GM12878 (cell line): Measurements from ENCODE around the gene LMLN. TPM values are rescaled to one million over a fixed set of nuclear protein-coding genes. Genes with fewer than 3 reads are reported as not detected.

ENCODE experiments used
- ATAC-seq: fragments of 200-7000 bp; cut with Tn5 transposase; 3 replicates; pipeline ENCODE4 v1.9.1; 2020; ENCODE audit warnings: mild to moderate bottlenecking, moderate library complexity
- BruUV-seq: library from RNA; stranded (reverse); fragments of 400-500 nt; replicated peaks from 2 replicates; lab custom pipeline; 2021; lab: Mats Ljungman, UMichigan
- CTCF ChIA-PET: fragments of 300-600 bp; sonication (Branson Sonifier 250); formaldehyde crosslinking; extraction: SDS; loops from one replicate; lab custom pipeline; 2021; ENCODE audit warnings: inconsistent platforms; lab: Yijun Ruan, JAX
- POLR2A ChIA-PET: fragments of 350-600 bp; formaldehyde crosslinking; extraction: SDS; loops from one replicate; lab custom pipeline; 2021; ENCODE audit warnings: inconsistent platforms; lab: Charles Lee
- RAD21 ChIA-PET: fragments of 300-600 bp; sonication (Branson Sonifier 250); formaldehyde crosslinking; loops from one replicate; lab custom pipeline; 2023; ENCODE audit warnings: antibody characterized with exemption; ENCODE audit not compliant: unreplicated experiment; lab: Charles Lee
- SMC1A ChIA-PET: fragments of 300-600 bp; sonication (Branson Sonifier 250); formaldehyde crosslinking; loops from one replicate; lab custom pipeline; 2023; ENCODE audit not compliant: unreplicated experiment, uncharacterized antibody; lab: Charles Lee
- DNase-seq: peaks from one replicate; pipeline ENCODE4 v3.0.0-alpha.2; 2011; ENCODE audit warnings: low read depth, low spot score
- FAIRE-seq: peaks from 3 replicates; lab custom pipeline; 2011; peaks lifted over from hg19 to GRCh38; lab: Jason Lieb, UNC
- H2AFZ ChIP-seq: 2 replicates; pipeline ENCODE4 v1.6.0; 2011; ENCODE audit warnings: low read depth, low read length, control low read depth; ENCODE audit not compliant: control insufficient read depth
- H3K27ac ChIP-seq: 2 replicates; pipeline ENCODE4 v1.5.1; 2011; ENCODE audit warnings: control low read depth; ENCODE audit not compliant: control insufficient read depth, insufficient read depth
- H3K27me3 ChIP-seq, 2 experiments: replicated peaks in 1 of 2; 2 replicates each; pipeline versions ENCODE4 v1.6.0 to v1.6.1; 2011; ENCODE audit warnings: low read length in 1 of 2; ENCODE audit not compliant: control insufficient read depth in 2 of 2, insufficient read depth in 2 of 2
- H3K36me3 ChIP-seq, 2 experiments: 2 replicates each; pipeline ENCODE4 v1.5.1; 2011; ENCODE audit warnings: low read length in 1 of 2; ENCODE audit not compliant: control insufficient read depth in 2 of 2, insufficient read depth in 2 of 2
- H3K4me1 ChIP-seq: 2 replicates; pipeline ENCODE4 v1.6.1; 2011; ENCODE audit warnings: mild to moderate bottlenecking, low read length, moderate library complexity, mixed read lengths; ENCODE audit not compliant: control insufficient read depth, insufficient read depth
- H3K4me2 ChIP-seq: 2 replicates; pipeline ENCODE4 v1.6.0; 2011; ENCODE audit warnings: control low read depth; ENCODE audit not compliant: control insufficient read depth, insufficient read depth
- H3K4me3 ChIP-seq: fragments of 200-600 bp; sonication (generic); 2 replicates; pipeline ENCODE4 v1.5.1; 2016
- H3K79me2 ChIP-seq: 2 replicates; pipeline ENCODE4 v1.6.0; 2011; ENCODE audit warnings: low read length; ENCODE audit not compliant: control insufficient read depth, insufficient read depth
- H3K9ac ChIP-seq: 2 replicates; pipeline ENCODE4 v1.8.0; 2011; ENCODE audit warnings: low read length, control low read depth, mixed read lengths; ENCODE audit not compliant: control insufficient read depth, insufficient read depth
- H3K9me3 ChIP-seq: replicated peaks from 3 replicates; pipeline ENCODE4 v1.5.1; 2011; ENCODE audit warnings: mild to moderate bottlenecking, low read length; ENCODE audit not compliant: control insufficient read depth, insufficient read depth
- H4K20me1 ChIP-seq: 2 replicates; pipeline ENCODE4 v1.6.0; 2011; ENCODE audit not compliant: control insufficient read depth, insufficient read depth
- CBX5 ChIP-seq: sonication (generic); IDR thresholded peaks from 2 replicates; pipeline ENCODE4 v1.6.1; 2016; ENCODE audit warnings: low read depth, moderate library complexity, mild to moderate bottlenecking, inconsistent platforms
- E2F4 ChIP-seq: IDR thresholded peaks from 2 replicates; pipeline ENCODE4 v1.6.1; 2012; ENCODE audit warnings: low read depth, low read length, improper control_type of control experiment
- IRF5 ChIP-seq: fragments of 450-650 bp; IDR thresholded peaks from 2 replicates; pipeline ENCODE4 v1.6.1; 2017; ENCODE audit warnings: borderline replicate concordance
- KAT2A ChIP-seq: conservative IDR thresholded peaks from 2 replicates; pipeline ENCODE4 v1.6.1; 2011; ENCODE audit warnings: low read depth, low read length; ENCODE audit not compliant: control insufficient read depth
- KLF5 ChIP-seq: fragments of 450-650 bp; IDR thresholded peaks from 2 replicates; pipeline ENCODE4 v1.6.1; 2014; ENCODE audit warnings: mild to moderate bottlenecking; ENCODE audit not compliant: partially characterized antibody
- MYC ChIP-seq: IDR thresholded peaks from 2 replicates; pipeline ENCODE4 v1.6.1; 2011; ENCODE audit warnings: mild to moderate bottlenecking, low read length, moderate library complexity, inconsistent platforms; ENCODE audit not compliant: insufficient read depth, insufficient replicate concordance, insufficient read length, severe bottlenecking
- PRDM15 ChIP-seq: fragments of 450-650 bp; formaldehyde crosslinking; IDR thresholded peaks from 2 replicates; pipeline ENCODE4 v1.4.0; 2020; ENCODE audit warnings: mild to moderate bottlenecking, moderate library complexity
- SPI1 ChIP-seq: IDR thresholded peaks from 2 replicates; pipeline ENCODE4 v1.6.1; 2011; ENCODE audit warnings: low read depth, mild to moderate bottlenecking, low read length, moderate library complexity, borderline replicate concordance; ENCODE audit not compliant: insufficient read depth
- STAT1 ChIP-seq: fragments of 450-650 bp; conservative IDR thresholded peaks from 2 replicates; pipeline ENCODE4 v1.6.1; 2014; ENCODE audit warnings: antibody characterized with exemption, mild to moderate bottlenecking
- STAT3 ChIP-seq: IDR thresholded peaks from 2 replicates; pipeline ENCODE4 v1.6.1; 2011; ENCODE audit warnings: low read depth, low read length, improper control_type of control experiment
- TCF7 ChIP-seq: IDR thresholded peaks from 2 replicates; pipeline ENCODE4 v1.6.1; 2014; ENCODE audit warnings: antibody characterized with exemption, borderline replicate concordance
- WRNIP1 ChIP-seq: IDR thresholded peaks from 2 replicates; pipeline ENCODE4 v1.6.1; 2011; ENCODE audit warnings: low read depth, low read length, improper control_type of control experiment, borderline replicate concordance
- YBX1 ChIP-seq: fragments of 450-650 bp; IDR thresholded peaks from 2 replicates; pipeline ENCODE4 v1.6.1; 2016; ENCODE audit warnings: antibody characterized with exemption
- ZNF207 ChIP-seq: fragments of 450-650 bp; IDR thresholded peaks from 2 replicates; pipeline ENCODE4 v1.6.1; 2014; ENCODE audit warnings: antibody characterized with exemption, mild to moderate bottlenecking, borderline replicate concordance
- ZNF24 ChIP-seq: fragments of 450-650 bp; IDR thresholded peaks from 2 replicates; pipeline ENCODE4 v1.6.1; 2017; ENCODE audit warnings: antibody characterized with exemption, mild to moderate bottlenecking
- ZSCAN29 ChIP-seq: fragments of 450-650 bp; IDR thresholded peaks from 2 replicates; pipeline ENCODE4 v1.6.1; 2017; ENCODE audit warnings: mild to moderate bottlenecking, moderate library complexity
- WGBS: methylation state at CpG from one replicate; pipeline ENCODE4 v1.1.6; 2016; ENCODE audit warnings: low lambda C conversion rate; ENCODE audit not compliant: insufficient replicate concordance, insufficient coverage; ENCODE audit errors: missing lambda C conversion rate; 5-methylcytosine and 5-hydroxymethylcytosine counted together
- in situ Hi-C: fragments of 300-500 bp; cut with MboI; formaldehyde crosslinking; loops from 9 replicates; pipeline ENCODE4 v1.14.3; 2018; ENCODE audit warnings: mixed read lengths
- intact Hi-C: fragments of 100-400 bp; cut with micrococcal nuclease; formaldehyde crosslinking; loops from one replicate; pipeline ENCODE4 v1.14.2; 2022; ENCODE audit not compliant: unreplicated experiment
- polyA plus RNA-seq, 11 experiments: library from polyadenylated mRNA; depleted of rRNA in 4 of 11; unstranded in 6 of 11; stranded (reverse) in 5 of 11; fragments of >200 nt; fragmentation: Nextera tagmentation in 4 of 11; fragmentation: Illumina TruSeq in 1 of 11; extraction: Ambion mirVana in 4 of 11; extraction: Trizol in 1 of 11; gene quantifications; 1 replicate in 1 of 11; 2 replicates in 10 of 11; pipeline versions ENCODE4 v1.2.1 to v1.2.3, GENCODE V29; 2011 to 2016; ENCODE audit warnings: inconsistent platforms in 2 of 11, missing spikeins in 2 of 11, low read depth in 1 of 11
- total RNA-seq, 4 experiments: library from RNA; depleted of rRNA in 3 of 4; stranded (reverse); fragments of >200 nt in 3 of 4; fragmentation: Illumina TruSeq in 1 of 4; extraction: Trizol in 1 of 4; gene quantifications; 2 replicates each; pipeline versions ENCODE4 v1.2.1 to v1.2.3, GENCODE V29; 2013 to 2021

LMLN gene
- total and polyA plus RNA-seq, 10 of the 15 experiments (the other 5 are each of a cell fraction or from before 2014, with no cell fraction given): 0.02 to 1.7 (median 0.81) TPM

- H2AFZ ChIP-seq: no peak overlapping the region
- no peaks in the 10 kb centered on the region for H3K4me1 ChIP-seq
- H3K9ac ChIP-seq: no peak overlapping the region
- no peak overlapping the region for H3K4me3 ChIP-seq
- no peaks in the 10 kb centered on the region; a peak in 1 of 4 replicates for H3K27me3 ChIP-seq
- CTCF ChIA-PET: interaction anchor here (1.1 to 1.8 kb wide), 3 partner anchors 9 to 11 kb away, joined by 3 to 6 read pairs (median 4); no protein-coding TSS in a partner anchor
- no peak overlapping the region for H3K4me2 ChIP-seq
- DNase-seq: no peak
- POLR2A ChIA-PET: no interaction called here
- SMC1A ChIA-PET: interaction anchor here (0.9 kb wide), 1 partner anchor 9 kb away, joined by 3 read pairs; no protein-coding TSS in a partner anchor
- no TSS peak for BruUV-seq
- ATAC-seq: no peak
- intact Hi-C loops (no loop called here), in situ Hi-C loops (no loop called here)
- H4K20me1 ChIP-seq: no peaks in the 10 kb centered on the region
- RAD21 ChIA-PET: no interaction called here
- no peaks in the 10 kb centered on the region for H3K79me2 ChIP-seq
- H3K27ac ChIP-seq: no peak overlapping the region
- H3K9me3 ChIP-seq: no peaks in the 10 kb centered on the region
- WGBS: 0% methylated on average over 1 of the region's 1 CpG
- no peak for FAIRE-seq
- no peaks in the 10 kb centered on the region for H3K36me3 ChIP-seq
- TF ChIP-seq SPI1 (no peak), KAT2A (no peak), STAT1 (no peak), ZNF207 (no peak), TCF7 (no peak), STAT3 (no peak), MYC (no peak), CBX5 (no peak), KLF5 (no peak), PRDM15 (CRISPR knock-in tag) (no peak), ZNF24 (no peak), WRNIP1 (no peak), E2F4 (no peak), IRF5 (no peak), YBX1 (no peak), ZSCAN29 (no peak)
These were observed 101.4 kb downstream of the LMLN start for GRCh38 chr3:198061119-198062067.
